WTC11 (cell line): ENCODE measurements around the gene ATN1. TPM values are rescaled to one million over a fixed set of nuclear protein-coding genes. Genes with fewer than 3 reads are reported as not detected.

Experiments used
- ATAC-seq: fragments of 200-7000 bp; cut with Tn5 transposase; 2 replicates; pipeline ENCODE4 v1.10.0; 2021; ENCODE audit warnings: mild to moderate bottlenecking, moderate library complexity
- CTCF ChIA-PET: fragments of 300-600 bp; sonication (Branson Sonifier 250); formaldehyde crosslinking; loops from one replicate; lab custom pipeline; 2021; ENCODE audit warnings: antibody characterized with exemption; lab: Charles Lee
- POLR2A ChIA-PET: fragments of 350-600 bp; sonication (Branson Sonifier 250); formaldehyde crosslinking; loops from one replicate; lab custom pipeline; 2021; ENCODE audit warnings: antibody characterized with exemption; lab: Charles Lee
- DNase-seq: peaks from one replicate; pipeline ENCODE4 v3.0.0; 2021; ENCODE audit warnings: low spot score
- H3K27ac Mint-ChIP-seq: 2 replicates; pipeline ENCODE4 v1.8.0; 2021; ENCODE audit warnings: mixed read lengths
- H3K27me3 Mint-ChIP-seq: 2 replicates; pipeline ENCODE4 v1.8.0; 2021; ENCODE audit warnings: low read depth, mild to moderate bottlenecking, moderate library complexity, mixed read lengths
- H3K36me3 Mint-ChIP-seq: 2 replicates; pipeline ENCODE4 v1.8.0; 2021; ENCODE audit warnings: mixed read lengths
- H3K4me1 Mint-ChIP-seq: 2 replicates; pipeline ENCODE4 v1.8.0; 2022; ENCODE audit warnings: mixed read lengths
- H3K4me3 Mint-ChIP-seq: 2 replicates; pipeline ENCODE4 v1.8.0; 2021; ENCODE audit warnings: mild to moderate bottlenecking, moderate library complexity, mixed read lengths
- H3K9me3 Mint-ChIP-seq: 2 replicates; pipeline ENCODE4 v1.8.0; 2021; ENCODE audit warnings: mixed read lengths
- CREM ChIP-seq: sonication (generic); formaldehyde crosslinking; IDR thresholded peaks from 2 replicates; pipeline ENCODE4 v1.8.1; 2022; ENCODE audit warnings: mild to moderate bottlenecking, missing genetic modification reagents, moderate library complexity
- GTF2I ChIP-seq: fragments of 250-450 bp; sonication (Bioruptor Pico); conservative IDR thresholded peaks from 2 replicates; pipeline ENCODE4 v1.4.0; 2021; ENCODE audit warnings: mild to moderate bottlenecking
- IRF2 ChIP-seq: sonication (generic); formaldehyde crosslinking; IDR thresholded peaks from 2 replicates; pipeline ENCODE4 v1.8.0; 2022; ENCODE audit warnings: low read depth, missing genetic modification reagents, borderline replicate concordance
- OVOL2 ChIP-seq: fragments of 250-450 bp; sonication (Bioruptor Pico); IDR thresholded peaks from 2 replicates; pipeline ENCODE4 v1.9.0; 2021; ENCODE audit warnings: mild to moderate bottlenecking, borderline replicate concordance
- RORB ChIP-seq: fragments of 250-450 bp; sonication (Bioruptor Pico); IDR thresholded peaks from 2 replicates; pipeline ENCODE4 v1.9.0; 2021; ENCODE audit warnings: mild to moderate bottlenecking
- ZBTB21 ChIP-seq: sonication (generic); formaldehyde crosslinking; IDR thresholded peaks from 2 replicates; pipeline ENCODE4 v1.8.1; 2023; ENCODE audit warnings: mild to moderate bottlenecking, missing genetic modification reagents, borderline replicate concordance
- ZNF121 ChIP-seq: sonication (generic); formaldehyde crosslinking; IDR thresholded peaks from 2 replicates; pipeline ENCODE4 v1.8.0; 2023; ENCODE audit warnings: missing genetic modification reagents
- ZNF138 ChIP-seq: sonication (generic); formaldehyde crosslinking; conservative IDR thresholded peaks from 2 replicates; pipeline ENCODE4 v1.8.1; 2022; ENCODE audit warnings: mild to moderate bottlenecking, moderate library complexity, missing genetic modification reagents
- total RNA-seq: library from RNA; stranded (reverse); gene quantifications from 3 replicates; pipeline ENCODE4 v1.2.3, GENCODE V29; 2021
- TF ChIP-seq, protein P1 (sequence below): sonication (generic); formaldehyde crosslinking; IDR thresholded peaks from 2 replicates; pipeline ENCODE4 v1.8.1; 2023; ENCODE audit warnings: mild to moderate bottlenecking, missing genetic modification reagents, moderate library complexity
- TF ChIP-seq, protein P2 (sequence below): sonication (generic); formaldehyde crosslinking; IDR thresholded peaks from 2 replicates; pipeline ENCODE4 v1.8.1; 2023; ENCODE audit warnings: mild to moderate bottlenecking, moderate library complexity, missing genetic modification reagents
- TF ChIP-seq, protein P3 (sequence below): sonication (generic); formaldehyde crosslinking; IDR thresholded peaks from 2 replicates; pipeline ENCODE4 v1.8.0; 2022; ENCODE audit warnings: mild to moderate bottlenecking, missing genetic modification reagents
- TF ChIP-seq, protein P4 (sequence below): fragments of 250-450 bp; sonication (Bioruptor Pico); IDR thresholded peaks from 2 replicates; pipeline ENCODE4 v1.9.0; 2021; ENCODE audit warnings: mild to moderate bottlenecking
- TF ChIP-seq, protein P5 (sequence below): sonication (generic); formaldehyde crosslinking; IDR thresholded peaks from 2 replicates; pipeline ENCODE4 v1.8.1; 2022; ENCODE audit warnings: missing genetic modification reagents, borderline replicate concordance

The ATN1 gene
- total RNA-seq, 1 experiment from 2014 or later, result 87.1 TPM

DNA sequence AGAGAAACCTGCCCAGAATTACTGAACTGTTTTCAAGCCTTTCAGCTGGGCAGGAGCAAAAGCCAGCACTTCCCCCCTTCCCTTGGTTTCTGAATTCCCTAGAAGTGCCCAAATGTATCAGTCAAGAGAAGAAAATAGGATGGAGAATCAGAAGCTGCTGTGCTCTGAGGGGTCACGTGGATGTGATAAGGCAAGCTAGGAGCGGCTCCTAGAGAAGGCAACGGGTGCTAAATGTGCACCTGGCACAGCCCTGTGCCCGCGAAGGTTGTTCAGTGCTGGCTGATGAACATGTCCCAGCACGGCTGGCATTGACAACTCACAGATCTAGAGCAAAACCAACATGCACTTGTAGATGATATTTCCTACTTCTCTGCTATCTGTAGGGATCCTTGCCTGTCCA is 51.3 kb downstream of the ATN1 start (continued):
- TF ChIP-seq RORB (no peak), GTF2I (CRISPR knock-in tag) (no peak), CREM (CRISPR knock-in tag) (no peak)
- TF ChIP-seq, protein P1, sequence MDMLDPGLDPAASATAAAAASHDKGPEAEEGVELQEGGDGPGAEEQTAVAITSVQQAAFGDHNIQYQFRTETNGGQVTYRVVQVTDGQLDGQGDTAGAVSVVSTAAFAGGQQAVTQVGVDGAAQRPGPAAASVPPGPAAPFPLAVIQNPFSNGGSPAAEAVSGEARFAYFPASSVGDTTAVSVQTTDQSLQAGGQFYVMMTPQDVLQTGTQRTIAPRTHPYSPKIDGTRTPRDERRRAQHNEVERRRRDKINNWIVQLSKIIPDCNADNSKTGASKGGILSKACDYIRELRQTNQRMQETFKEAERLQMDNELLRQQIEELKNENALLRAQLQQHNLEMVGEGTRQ, result no peak
- TF ChIP-seq, protein P2, sequence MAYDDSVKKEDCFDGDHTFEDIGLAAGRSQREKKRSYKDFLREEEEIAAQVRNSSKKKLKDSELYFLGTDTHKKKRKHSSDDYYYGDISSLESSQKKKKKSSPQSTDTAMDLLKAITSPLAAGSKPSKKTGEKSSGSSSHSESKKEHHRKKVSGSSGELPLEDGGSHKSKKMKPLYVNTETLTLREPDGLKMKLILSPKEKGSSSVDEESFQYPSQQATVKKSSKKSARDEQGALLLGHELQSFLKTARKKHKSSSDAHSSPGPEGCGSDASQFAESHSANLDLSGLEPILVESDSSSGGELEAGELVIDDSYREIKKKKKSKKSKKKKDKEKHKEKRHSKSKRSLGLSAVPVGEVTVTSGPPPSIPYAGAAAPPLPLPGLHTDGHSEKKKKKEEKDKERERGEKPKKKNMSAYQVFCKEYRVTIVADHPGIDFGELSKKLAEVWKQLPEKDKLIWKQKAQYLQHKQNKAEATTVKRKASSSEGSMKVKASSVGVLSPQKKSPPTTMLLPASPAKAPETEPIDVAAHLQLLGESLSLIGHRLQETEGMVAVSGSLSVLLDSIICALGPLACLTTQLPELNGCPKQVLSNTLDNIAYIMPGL (CRISPR knock-in tag), result no peak
- TF ChIP-seq, protein P3, sequence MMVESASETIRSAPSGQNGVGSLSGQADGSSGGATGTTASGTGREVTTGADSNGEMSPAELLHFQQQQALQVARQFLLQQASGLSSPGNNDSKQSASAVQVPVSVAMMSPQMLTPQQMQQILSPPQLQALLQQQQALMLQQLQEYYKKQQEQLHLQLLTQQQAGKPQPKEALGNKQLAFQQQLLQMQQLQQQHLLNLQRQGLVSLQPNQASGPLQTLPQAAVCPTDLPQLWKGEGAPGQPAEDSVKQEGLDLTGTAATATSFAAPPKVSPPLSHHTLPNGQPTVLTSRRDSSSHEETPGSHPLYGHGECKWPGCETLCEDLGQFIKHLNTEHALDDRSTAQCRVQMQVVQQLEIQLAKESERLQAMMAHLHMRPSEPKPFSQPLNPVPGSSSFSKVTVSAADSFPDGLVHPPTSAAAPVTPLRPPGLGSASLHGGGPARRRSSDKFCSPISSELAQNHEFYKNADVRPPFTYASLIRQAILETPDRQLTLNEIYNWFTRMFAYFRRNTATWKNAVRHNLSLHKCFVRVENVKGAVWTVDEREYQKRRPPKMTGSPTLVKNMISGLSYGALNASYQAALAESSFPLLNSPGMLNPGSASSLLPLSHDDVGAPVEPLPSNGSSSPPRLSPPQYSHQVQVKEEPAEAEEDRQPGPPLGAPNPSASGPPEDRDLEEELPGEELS (CRISPR knock-in tag), result no peak
- TF ChIP-seq, protein P4, sequence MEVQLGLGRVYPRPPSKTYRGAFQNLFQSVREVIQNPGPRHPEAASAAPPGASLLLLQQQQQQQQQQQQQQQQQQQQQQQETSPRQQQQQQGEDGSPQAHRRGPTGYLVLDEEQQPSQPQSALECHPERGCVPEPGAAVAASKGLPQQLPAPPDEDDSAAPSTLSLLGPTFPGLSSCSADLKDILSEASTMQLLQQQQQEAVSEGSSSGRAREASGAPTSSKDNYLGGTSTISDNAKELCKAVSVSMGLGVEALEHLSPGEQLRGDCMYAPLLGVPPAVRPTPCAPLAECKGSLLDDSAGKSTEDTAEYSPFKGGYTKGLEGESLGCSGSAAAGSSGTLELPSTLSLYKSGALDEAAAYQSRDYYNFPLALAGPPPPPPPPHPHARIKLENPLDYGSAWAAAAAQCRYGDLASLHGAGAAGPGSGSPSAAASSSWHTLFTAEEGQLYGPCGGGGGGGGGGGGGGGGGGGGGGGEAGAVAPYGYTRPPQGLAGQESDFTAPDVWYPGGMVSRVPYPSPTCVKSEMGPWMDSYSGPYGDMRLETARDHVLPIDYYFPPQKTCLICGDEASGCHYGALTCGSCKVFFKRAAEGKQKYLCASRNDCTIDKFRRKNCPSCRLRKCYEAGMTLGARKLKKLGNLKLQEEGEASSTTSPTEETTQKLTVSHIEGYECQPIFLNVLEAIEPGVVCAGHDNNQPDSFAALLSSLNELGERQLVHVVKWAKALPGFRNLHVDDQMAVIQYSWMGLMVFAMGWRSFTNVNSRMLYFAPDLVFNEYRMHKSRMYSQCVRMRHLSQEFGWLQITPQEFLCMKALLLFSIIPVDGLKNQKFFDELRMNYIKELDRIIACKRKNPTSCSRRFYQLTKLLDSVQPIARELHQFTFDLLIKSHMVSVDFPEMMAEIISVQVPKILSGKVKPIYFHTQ, result no peak

DNA sequence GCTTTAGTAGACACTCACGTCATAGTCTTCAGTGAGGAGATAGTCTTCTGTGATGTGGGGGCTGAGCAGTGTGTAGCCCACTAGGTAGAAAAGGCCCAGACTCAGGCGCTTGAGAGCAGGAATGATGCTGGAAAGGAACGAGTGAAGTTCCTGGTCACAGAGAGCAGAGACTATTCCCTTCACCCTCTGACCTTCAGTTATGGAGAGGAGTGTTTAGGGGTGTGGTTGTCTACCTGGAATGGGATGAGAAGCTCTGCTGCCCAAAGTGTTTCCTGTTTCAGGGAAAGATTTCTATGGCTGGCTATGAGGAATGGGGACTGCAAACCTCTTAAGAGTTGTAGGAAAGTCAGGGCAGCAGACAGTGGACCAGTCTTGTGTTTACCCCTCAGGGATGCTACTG is 51.7 kb downstream of the ATN1 start:
- no peak overlapping the region for H3K4me3 Mint-ChIP-seq
- POLR2A ChIA-PET, result no interaction called here
- no peaks in the 10 kb centered on the region for H3K9me3 Mint-ChIP-seq
- no peak for ATAC-seq
- CTCF ChIA-PET, result interaction anchor here (1.2 kb wide), 1 partner anchor 15 kb away, joined by 4 read pairs; no protein-coding TSS in a partner anchor
- no peak for DNase-seq
- H3K4me1 Mint-ChIP-seq, result peaks cover 12% of the 10 kb centered on the region
- TF ChIP-seq RORB (no peak), IRF2 (CRISPR knock-in tag) (no peak), ZBTB21 (CRISPR knock-in tag) (no peak), ZNF138 (CRISPR knock-in tag) (no peak)
- TF ChIP-seq, protein P5, sequence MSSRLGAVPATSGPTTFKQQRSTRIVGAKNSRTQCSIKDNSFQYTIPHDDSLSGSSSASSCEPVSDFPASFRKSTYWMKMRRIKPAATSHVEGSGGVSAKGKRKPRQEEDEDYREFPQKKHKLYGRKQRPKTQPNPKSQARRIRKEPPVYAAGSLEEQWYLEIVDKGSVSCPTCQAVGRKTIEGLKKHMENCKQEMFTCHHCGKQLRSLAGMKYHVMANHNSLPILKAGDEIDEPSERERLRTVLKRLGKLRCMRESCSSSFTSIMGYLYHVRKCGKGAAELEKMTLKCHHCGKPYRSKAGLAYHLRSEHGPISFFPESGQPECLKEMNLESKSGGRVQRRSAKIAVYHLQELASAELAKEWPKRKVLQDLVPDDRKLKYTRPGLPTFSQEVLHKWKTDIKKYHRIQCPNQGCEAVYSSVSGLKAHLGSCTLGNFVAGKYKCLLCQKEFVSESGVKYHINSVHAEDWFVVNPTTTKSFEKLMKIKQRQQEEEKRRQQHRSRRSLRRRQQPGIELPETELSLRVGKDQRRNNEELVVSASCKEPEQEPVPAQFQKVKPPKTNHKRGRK (CRISPR knock-in tag), result no peak
- H3K27me3 Mint-ChIP-seq, result no peaks in the 10 kb centered on the region
- peak overlapping the region; percentile 76; the same call in 1 of the 2 replicates for H3K27ac Mint-ChIP-seq
- H3K36me3 Mint-ChIP-seq, result peaks cover 61% of the 10 kb centered on the region

DNA sequence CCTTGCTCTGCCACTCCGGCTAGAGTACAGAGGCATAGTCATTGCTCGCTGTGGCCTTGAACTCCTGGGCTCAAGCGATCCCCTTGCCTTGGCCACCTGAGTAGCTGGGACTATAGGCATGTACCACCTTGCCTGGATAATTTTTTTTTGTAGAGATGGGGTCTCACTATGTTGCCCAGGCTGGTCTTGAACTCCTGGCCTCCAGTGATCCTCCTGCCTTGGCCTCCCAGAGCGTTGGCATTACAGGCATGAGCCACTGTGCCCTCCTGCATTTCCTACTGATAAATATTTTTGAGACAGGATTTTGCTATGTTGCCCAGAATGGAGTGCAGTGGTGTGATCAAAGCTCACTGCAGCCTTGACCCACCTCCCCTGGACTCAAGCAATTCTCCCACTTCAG is 52.3 kb downstream of the ATN1 start:
- H3K36me3 Mint-ChIP-seq, result peaks cover 55% of the 10 kb centered on the region
- H3K27me3 Mint-ChIP-seq, result no peaks in the 10 kb centered on the region
- ATAC-seq, result no peak
- peaks cover 12% of the 10 kb centered on the region for H3K4me1 Mint-ChIP-seq
- H3K9me3 Mint-ChIP-seq, result no peaks in the 10 kb centered on the region
- H3K4me3 Mint-ChIP-seq, result no peak overlapping the region
- CTCF ChIA-PET, result interaction anchor here (1.2 kb wide), 1 partner anchor 16 kb away, joined by 4 read pairs; no protein-coding TSS in a partner anchor
- DNase-seq, result no peak
- TF ChIP-seq OVOL2 (CRISPR knock-in tag) (no peak), ZNF121 (CRISPR knock-in tag) (peak; percentile 92)
- TF ChIP-seq, protein P1, result no peak
- POLR2A ChIA-PET, result interaction anchor here (1.0 kb wide), 1 partner anchor 9 kb away, joined by 5 read pairs; no protein-coding TSS in a partner anchor
- no peak overlapping the region for H3K27ac Mint-ChIP-seq
